HG03520 (cell line): Measurements from ENCODE around the gene RAD51B.

Experiments used
- ATAC-seq: cut with Tn5 transposase; IDR thresholded peaks from one replicate; pipeline ENCODE4 v1.9.1; 2021; ENCODE audit warnings: mild to moderate bottlenecking, moderate library complexity; ENCODE audit not compliant: unreplicated experiment

The RAD51B gene

DNA sequence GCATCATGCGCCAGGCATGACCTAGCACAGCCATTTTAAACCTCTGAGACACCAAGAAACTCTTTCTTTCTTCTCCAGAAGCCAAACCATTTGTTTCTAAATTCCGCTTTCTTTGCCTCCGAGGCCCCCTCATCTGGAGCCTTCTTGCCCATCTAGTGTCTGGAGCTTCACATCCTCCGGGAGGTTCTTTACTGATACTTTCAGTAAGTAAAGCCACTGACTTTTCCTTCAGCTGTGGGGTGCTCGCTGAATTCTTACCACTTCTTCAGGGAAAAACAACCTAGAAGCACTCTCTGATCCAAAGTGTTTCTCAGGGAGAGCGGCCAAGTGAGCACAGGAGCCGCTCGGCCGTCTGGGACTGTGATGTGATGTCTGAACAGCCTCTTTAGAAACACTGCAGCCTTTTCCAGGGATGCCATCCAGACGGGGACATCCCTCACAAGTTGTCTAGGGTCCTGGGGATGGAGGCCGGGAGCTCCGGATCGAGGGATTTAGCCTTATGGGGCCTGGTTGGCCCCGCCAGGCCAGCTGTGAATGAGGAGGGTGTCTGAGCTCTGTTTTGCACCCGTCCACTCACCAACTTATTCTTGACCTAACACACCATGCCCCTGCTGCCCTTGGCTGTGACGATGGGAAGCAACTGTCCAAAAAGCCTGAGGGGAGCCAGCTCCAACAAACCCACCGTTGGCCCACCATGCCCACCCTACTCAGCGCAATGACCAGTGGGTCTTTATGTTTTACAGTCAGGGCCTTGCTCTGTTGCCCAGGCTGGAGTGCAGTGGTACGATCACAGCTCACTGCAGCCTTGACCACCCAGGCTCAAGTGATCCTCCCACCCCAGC lies 812.7 kb downstream of the RAD51B start:
- ATAC-seq = no peak

DNA sequence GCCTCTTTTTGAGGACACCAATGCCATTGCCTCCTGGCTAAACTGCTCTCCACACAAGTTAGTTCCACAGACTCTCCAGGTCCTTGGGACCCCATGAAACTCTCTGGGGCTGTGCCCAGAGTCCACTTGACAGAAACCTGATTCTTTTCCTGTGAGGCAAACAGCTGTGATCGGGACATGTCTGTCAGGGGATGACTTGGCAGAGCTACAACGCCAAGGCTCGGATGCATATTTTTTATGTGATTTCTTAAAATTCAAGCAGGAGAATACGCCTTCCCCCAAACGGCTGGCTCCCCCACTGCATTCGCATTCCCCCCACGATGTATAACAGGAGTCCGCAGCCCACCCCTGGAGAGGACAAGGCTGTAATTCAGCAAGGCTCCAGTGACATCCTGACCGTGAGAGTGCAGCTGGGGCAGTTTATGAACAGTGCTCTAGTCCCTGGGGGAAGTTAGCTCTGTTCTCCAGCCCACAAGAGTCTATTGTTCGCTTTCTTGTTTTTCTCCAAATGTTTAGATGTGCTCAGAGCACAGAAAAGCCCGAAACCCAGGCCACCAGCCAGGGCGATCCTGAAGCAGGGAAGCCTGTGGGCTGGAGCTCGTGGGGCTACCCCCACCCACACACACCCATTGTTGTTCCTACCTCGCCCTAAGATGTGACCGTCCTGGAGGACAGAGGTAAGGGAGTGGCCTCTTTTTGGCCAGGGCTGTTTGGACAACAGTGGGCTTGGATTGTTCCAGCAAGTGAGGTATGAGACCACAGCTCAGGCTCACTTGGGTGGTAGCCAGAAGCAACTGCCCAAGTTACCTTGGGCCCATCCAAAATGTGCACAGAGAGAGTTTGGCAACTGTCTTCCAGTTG lies 813.8 kb downstream of the RAD51B start:
- ATAC-seq = no peak

- no peak for ATAC-seq
Observed at GRCh38 chr14:68634332-68634731, 814.8 kb downstream of the RAD51B start.

GRCh38 chr14:68634874-68635595 lies 815.5 kb downstream of the RAD51B start:
- ATAC-seq = no peak

DNA sequence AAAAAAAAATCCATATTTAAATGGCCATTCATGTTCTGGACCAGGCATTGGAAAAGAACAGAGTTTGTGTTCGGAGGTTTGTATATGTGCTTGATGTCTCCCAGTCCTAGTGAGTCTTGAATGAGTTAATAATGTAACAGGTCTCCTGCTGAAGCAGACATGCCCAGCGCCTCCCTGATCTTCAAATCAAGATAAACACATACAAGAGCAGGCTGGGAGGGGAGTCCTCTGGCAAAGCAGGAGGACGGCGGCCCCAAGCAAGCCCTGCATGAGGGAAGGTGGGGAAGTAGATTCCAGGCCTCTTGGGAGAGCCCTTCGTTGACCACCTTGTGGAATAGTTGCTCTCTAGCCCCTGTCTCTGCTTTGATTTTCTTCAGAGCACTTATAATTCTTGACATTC lies 817.0 kb downstream of the RAD51B start:
- no peak for ATAC-seq

DNA sequence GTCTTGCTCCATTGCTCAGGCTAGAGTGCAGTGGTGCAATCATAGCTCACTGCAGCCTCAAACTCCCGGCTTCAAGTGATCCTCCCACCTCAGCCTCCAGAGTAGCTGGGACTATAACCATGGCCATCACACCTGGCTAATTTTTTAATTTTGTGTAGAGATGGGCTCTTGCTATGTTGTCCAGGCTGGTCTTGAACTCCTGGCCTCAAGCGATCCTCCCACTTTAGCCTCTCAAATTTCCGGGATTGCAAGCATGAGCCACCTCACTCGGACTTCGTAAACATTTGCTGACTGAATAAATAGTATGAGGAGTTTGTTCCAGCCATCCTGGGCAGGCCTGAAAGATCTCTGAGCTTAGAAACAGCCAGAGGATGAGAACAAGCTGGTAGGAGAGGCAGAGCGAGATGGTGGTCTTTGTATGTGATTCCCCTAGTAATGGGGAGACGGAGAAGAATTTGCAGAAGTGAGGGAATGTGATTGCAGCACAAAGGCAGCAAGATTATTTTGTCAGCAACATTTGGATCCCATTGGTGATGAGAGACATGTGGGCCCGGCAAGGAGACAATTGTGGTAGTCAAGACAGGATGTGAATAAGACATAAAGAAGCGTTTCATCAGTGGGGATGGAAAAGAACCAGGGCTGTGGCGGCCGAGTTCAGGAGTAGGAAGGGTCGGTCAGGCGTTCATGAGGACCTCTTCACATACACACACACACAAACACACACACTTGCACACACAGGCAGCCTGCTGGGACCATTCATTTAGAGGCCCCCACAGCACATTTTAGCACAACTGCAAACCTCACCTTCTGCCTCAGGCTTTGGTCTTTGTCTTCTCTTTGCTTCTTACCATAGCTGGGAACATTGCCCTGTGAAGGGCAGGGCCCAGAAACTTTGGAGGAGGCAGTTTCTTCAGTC lies 817.8 kb downstream of the RAD51B start:
- ATAC-seq = no peak

GRCh38 chr14:68638141-68638999 lies 818.8 kb downstream of the RAD51B start:
- ATAC-seq = no peak

DNA sequence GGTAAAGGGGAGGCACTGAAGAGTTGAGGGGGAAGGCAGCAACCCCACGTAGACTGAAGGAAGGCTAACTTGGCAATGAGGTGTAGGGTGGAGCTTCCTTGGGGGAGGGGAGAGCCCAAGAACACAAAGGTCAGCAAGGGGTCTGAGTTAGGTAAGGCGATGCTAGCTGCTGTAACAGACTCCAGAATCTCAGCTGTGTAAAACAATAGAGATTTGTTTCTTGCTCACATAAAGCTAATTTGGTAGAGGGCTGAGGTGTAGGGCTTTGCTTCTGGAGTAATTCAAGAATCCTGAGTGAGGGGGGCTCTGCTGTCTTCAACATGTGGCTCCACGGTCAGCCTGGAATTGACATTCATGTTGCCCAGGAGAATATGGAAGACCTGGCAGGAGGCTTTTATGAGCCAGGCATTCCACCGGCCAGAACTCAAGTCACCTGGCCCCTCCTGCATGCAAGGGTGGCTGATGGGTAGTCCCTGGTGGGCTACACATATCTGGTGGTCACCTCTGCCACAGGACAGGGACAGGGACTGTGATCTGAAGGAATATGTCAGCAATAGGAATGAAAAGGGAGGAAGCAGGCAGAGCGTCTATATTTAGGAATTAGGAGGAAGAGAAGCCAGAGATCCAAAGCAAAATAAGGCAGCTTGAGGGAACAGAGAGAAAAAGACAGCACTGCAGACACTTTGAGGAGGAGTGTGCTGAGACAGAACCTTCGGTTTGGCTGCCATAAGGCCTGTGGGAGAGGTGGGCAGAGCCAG lies 819.6 kb downstream of the RAD51B start:
- no peak for ATAC-seq

- no peak for ATAC-seq
Observed at GRCh38 chr14:68639758-68640574, 820.4 kb downstream of the RAD51B start.

GRCh38 chr14:68643673-68644072 lies 824.1 kb downstream of the RAD51B start:
- ATAC-seq = no peak

GRCh38 chr14:68644101-68644500 lies 824.5 kb downstream of the RAD51B start:
- no peak for ATAC-seq

DNA sequence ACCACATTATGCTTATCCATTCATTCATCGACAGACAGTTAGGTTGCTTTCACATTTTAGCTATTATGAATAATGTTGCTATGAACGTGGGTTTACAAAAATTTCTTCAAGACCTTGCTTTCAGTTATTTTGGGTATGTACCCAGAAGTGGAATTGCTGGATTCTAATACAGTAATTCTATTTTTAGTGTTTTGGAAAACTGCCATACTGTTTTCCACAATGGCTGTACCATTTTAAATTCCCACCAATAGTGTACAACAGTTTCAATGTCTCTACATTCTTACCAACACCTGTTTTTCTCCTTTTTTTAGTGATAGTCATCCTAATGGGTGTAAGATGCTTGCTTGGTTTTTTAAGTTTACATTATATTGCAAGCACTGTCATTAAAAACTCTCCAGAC lies 825.8 kb downstream of the RAD51B start:
- no peak for ATAC-seq

DNA sequence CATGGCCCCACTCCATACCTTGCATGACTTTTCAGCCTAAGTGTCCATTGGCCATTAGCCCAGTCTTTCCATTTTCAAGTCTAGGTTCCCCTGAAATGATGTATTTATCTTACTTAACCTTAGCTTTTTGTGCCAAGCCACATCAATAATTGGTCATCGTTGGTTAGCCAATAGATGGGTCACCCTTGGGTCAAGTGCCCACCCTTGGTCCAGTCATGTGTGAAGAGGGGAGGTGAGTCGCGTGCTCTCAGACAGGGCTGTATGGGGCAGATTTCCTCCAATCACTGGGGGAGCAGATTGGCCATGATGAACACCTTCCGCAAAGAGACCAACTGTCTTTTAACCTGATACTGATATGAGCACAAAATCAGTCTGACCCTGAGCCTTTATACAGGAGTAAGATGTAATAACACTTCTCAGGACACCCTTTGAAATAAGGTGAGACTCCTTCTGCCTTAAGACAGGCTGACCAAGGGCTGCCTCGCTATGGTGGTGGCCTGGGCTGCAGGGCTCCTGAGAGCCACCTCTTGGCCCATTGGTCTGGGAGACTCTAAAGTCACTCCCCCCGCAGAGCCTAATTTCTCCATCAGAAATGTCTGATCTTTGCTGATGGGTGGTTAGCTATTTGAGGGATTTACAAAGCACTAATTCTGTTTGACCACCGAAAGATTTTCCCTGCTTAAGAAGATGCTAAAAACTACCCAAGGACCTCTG lies 830.1 kb downstream of the RAD51B start:
- no peak for ATAC-seq

- no peak for ATAC-seq
Observed at GRCh38 chr14:68650404-68650994, 830.9 kb downstream of the RAD51B start.

DNA sequence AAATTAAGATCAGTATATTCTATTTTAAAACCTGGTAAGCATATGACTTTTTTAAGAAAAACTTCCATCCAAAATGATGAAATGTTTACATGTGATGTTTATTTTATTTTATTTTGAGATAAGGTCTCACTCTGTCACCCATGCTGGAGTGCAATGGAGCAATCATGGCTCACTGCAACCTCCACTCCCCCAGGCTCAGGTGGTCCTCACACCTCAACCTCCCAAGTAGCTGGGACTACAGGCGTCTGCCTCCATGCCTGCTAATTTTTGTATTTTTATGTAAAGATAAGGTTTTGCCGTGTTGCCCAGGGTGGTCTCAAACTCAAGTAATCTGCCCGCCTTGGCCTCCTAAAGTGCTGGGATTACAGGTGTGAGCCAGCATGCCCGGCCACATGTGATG lies 831.5 kb downstream of the RAD51B start:
- ATAC-seq = no peak

GRCh38 chr14:68651652-68652432 lies 832.3 kb downstream of the RAD51B start:
- no peak for ATAC-seq
